Measurements from ENCODE around the gene CRIP1.

CRIP1 gene

GRCh38 chr14:105486163-105486973, at the start of gene CRIP1:
CRIP1 (plus strand) TSS chr14:105486886; CDS start chr14:105487260, 374 bp downstream.
- H4K20me1 ChIP-seq (ENCODE audit: insufficient read depth, low read length): no peaks in the 10 kb centered on the region
- TF ChIP-seq EZH2 (IDR thresholded peaks at IDR 0.05; ENCODE audit: borderline replicate concordance, low read length) (no peak), CTCF (IDR thresholded peaks at IDR 0.05; ENCODE audit: low read length) (no peak)
- no peaks in the 10 kb centered on the region for H3F3A ChIP-seq (ENCODE audit: insufficient read depth, low read length)
- peak within 1 kb of the TSS; percentile 82 for H3K4me2 ChIP-seq (ENCODE audit: low read length)
- H3K79me2 ChIP-seq (ENCODE audit: insufficient read depth, low read length): no peaks in the 10 kb centered on the region
- peaks cover 19% of the 10 kb centered on the region for H3K27me3 ChIP-seq (ENCODE audit: insufficient read depth, low read length)
- H3K36me3 ChIP-seq (ENCODE audit: insufficient read depth, low read length): no peaks in the 10 kb centered on the region
- peaks cover 45% of the 10 kb centered on the region for H3K4me1 ChIP-seq (ENCODE audit: insufficient read depth, low read length, severe bottlenecking)
- H3K4me3 ChIP-seq (ENCODE audit: low read depth, low read length, poor library complexity, severe bottlenecking): peak within 1 kb of the TSS; percentile 59
- no peak within 1 kb of the TSS for H3K27ac ChIP-seq (ENCODE audit: low read depth, low read length, poor library complexity, severe bottlenecking)
- no peaks in the 10 kb centered on the region for H3K9me2 ChIP-seq (ENCODE audit: low read depth, low read length)
- H3K9me3 ChIP-seq (ENCODE audit: low read length): no peaks in the 10 kb centered on the region
- no peak within 1 kb of the TSS for H2AFZ ChIP-seq (ENCODE audit: low read length)
- peak within 1 kb of the TSS; percentile 61 for H3K9ac ChIP-seq (ENCODE audit: low read length)

GRCh38 chr14:105436891-105437722, 49.6 kb upstream of the CRIP1 start:
- Histone ChIP-seq H3K36me3 (ENCODE audit: insufficient read depth, low read length) (peaks cover 72% of the 10 kb centered on the region), H4K20me1 (ENCODE audit: insufficient read depth, low read length) (no peaks in the 10 kb centered on the region)

More at GRCh38 chr14:105436891-105437722, 49.6 kb upstream of the CRIP1 start:
- H3K79me2 ChIP-seq (ENCODE audit: insufficient read depth, low read length): peaks cover 57% of the 10 kb centered on the region
- no peak overlapping the region for H3K4me3 ChIP-seq (ENCODE audit: low read depth, low read length, poor library complexity, severe bottlenecking)
- no peak overlapping the region for H3K4me2 ChIP-seq (ENCODE audit: low read length)
- no peaks in the 10 kb centered on the region for H3K4me1 ChIP-seq (ENCODE audit: insufficient read depth, low read length, severe bottlenecking)
- H3K27me3 ChIP-seq (ENCODE audit: insufficient read depth, low read length): no peaks in the 10 kb centered on the region
- no peak overlapping the region for H3K9ac ChIP-seq (ENCODE audit: low read length)
- no peaks in the 10 kb centered on the region for H3K9me2 ChIP-seq (ENCODE audit: low read depth, low read length)
- H3K27ac ChIP-seq (ENCODE audit: low read depth, low read length, poor library complexity, severe bottlenecking): peak overlapping the region; percentile 56
- peaks cover 13% of the 10 kb centered on the region for H3K9me3 ChIP-seq (ENCODE audit: low read length)
- H3F3A ChIP-seq (ENCODE audit: insufficient read depth, low read length): peaks cover 6% of the 10 kb centered on the region; the same call in 1 of the 2 replicates
- H2AFZ ChIP-seq (ENCODE audit: low read length): no peak overlapping the region
- TF ChIP-seq EZH2 (IDR thresholded peaks at IDR 0.05; ENCODE audit: borderline replicate concordance, low read length): no peak
- TF ChIP-seq CTCF (IDR thresholded peaks at IDR 0.05; ENCODE audit: low read length): no peak
